H1 (cell line): ENCODE measurements around the gene MYH11. TPM values are rescaled to one million over a fixed set of nuclear protein-coding genes. Genes with fewer than 3 reads are reported as not detected.
"Not testable (repeated sequence)": the region's sequence is repeated elsewhere in the genome, so short reads cannot be mapped to it uniquely, and the experiment has no call there.

Experiments used
- CTCF ChIA-PET: fragments of 300-600 bp; sonication (Branson Sonifier 250); formaldehyde crosslinking; loops from one replicate; lab custom pipeline; 2021; ENCODE audit not compliant: partially characterized antibody; lab: Charles Lee
- POLR2A ChIA-PET: fragments of 300-600 bp; sonication (Branson Sonifier 250); formaldehyde crosslinking; loops from one replicate; lab custom pipeline; 2021; ENCODE audit warnings: inconsistent platforms; ENCODE audit not compliant: partially characterized antibody; lab: Charles Lee
- DNase-seq, 2 experiments: peaks; one replicate each; pipeline versions ENCODE4 v3.0.0 to v3.0.0-alpha.2; 2010 to 2022; ENCODE audit warnings: low spot score in 2 of 2, low read depth in 1 of 2, mixed read lengths in 1 of 2
- FAIRE-seq: peaks from 2 replicates; lab custom pipeline; 2011; peaks lifted over from hg19 to GRCh38; lab: Jason Lieb, UNC
- H2AFZ ChIP-seq: 2 replicates; pipeline ENCODE4 v1.8.1; 2012; ENCODE audit warnings: low read length, inconsistent platforms
- H2AK5ac ChIP-seq: 2 replicates; pipeline ENCODE4 v1.6.1; 2013; ENCODE audit warnings: low read depth, low read length
- H2BK120ac ChIP-seq: replicated peaks from 2 replicates; pipeline ENCODE3; 2013; ENCODE audit warnings: low read depth, low read length, inconsistent platforms
- H2BK12ac ChIP-seq: 2 replicates; pipeline ENCODE4 v1.6.1; 2013; ENCODE audit warnings: low read depth, low read length
- H2BK15ac ChIP-seq: 2 replicates; pipeline ENCODE4 v1.6.1; 2013; ENCODE audit warnings: low read length
- H2BK20ac ChIP-seq: 2 replicates; pipeline ENCODE4 v1.6.1; 2013; ENCODE audit warnings: low read length
- H2BK5ac ChIP-seq: 2 replicates; pipeline ENCODE4 v1.6.1; 2013; ENCODE audit warnings: low read depth, low read length
- H3K14ac ChIP-seq: 2 replicates; pipeline ENCODE4 v1.6.1; 2013; ENCODE audit warnings: inconsistent platforms; ENCODE audit not compliant: insufficient read length
- H3K18ac ChIP-seq: 2 replicates; pipeline ENCODE4 v1.6.1; 2013; ENCODE audit warnings: low read length; ENCODE audit errors: extremely low read depth
- H3K23ac ChIP-seq: 2 replicates; pipeline ENCODE4 v1.6.1; 2013; ENCODE audit warnings: inconsistent platforms; ENCODE audit not compliant: insufficient read length
- H3K23me2 ChIP-seq: 2 replicates; pipeline ENCODE4 v1.6.1; 2013; ENCODE audit warnings: low read depth, low read length
- H3K27ac ChIP-seq: 2 replicates; pipeline ENCODE4 v1.6.1; 2011; ENCODE audit warnings: low read depth, low read length, inconsistent platforms
- H3K27me3 ChIP-seq, 4 experiments: replicated peaks in 1 of 4; 1 replicate in 1 of 4; 2 replicates in 3 of 4; pipeline versions ENCODE4 v1.6.1 to v1.8.1; 2011 to 2013; ENCODE audit warnings: low read length in 3 of 4, mild to moderate bottlenecking in 3 of 4, inconsistent platforms in 2 of 4, mixed read lengths in 2 of 4, moderate library complexity in 1 of 4; ENCODE audit not compliant: control insufficient read depth in 3 of 4, insufficient read depth in 3 of 4; ENCODE audit errors: extremely low read depth in 1 of 4
- H3K36me3 ChIP-seq, 4 experiments: 2 replicates each; pipeline versions ENCODE4 v1.6.1 to v1.8.1; 2011 to 2013; ENCODE audit warnings: mild to moderate bottlenecking in 4 of 4, low read length in 3 of 4, moderate library complexity in 2 of 4, control low read depth in 1 of 4, inconsistent platforms in 1 of 4; ENCODE audit not compliant: insufficient read depth in 4 of 4, control insufficient read depth in 2 of 4
- H3K4ac ChIP-seq: replicated peaks from 2 replicates; pipeline ENCODE3; 2013; ENCODE audit warnings: low read length, low read depth, mixed read lengths, inconsistent platforms; ENCODE audit not compliant: insufficient read length
- H3K4me1 ChIP-seq, 4 experiments: replicated peaks in 1 of 4; 1 replicate in 1 of 4; 2 replicates in 3 of 4; pipeline versions ENCODE4 v1.6.1 to v1.8.1; 2011 to 2013; ENCODE audit warnings: low read length in 3 of 4, inconsistent platforms in 2 of 4, mixed read lengths in 1 of 4; ENCODE audit not compliant: insufficient read depth in 4 of 4, control insufficient read depth in 3 of 4
- H3K4me2 ChIP-seq, 2 experiments: 2 replicates each; pipeline versions ENCODE4 v1.6.1 to v1.8.1; 2011 to 2013; ENCODE audit warnings: low read depth in 2 of 2, low read length in 2 of 2, control low read depth in 1 of 2, inconsistent platforms in 1 of 2, mild to moderate bottlenecking in 1 of 2; ENCODE audit not compliant: insufficient read depth in 1 of 2
- H3K4me3 ChIP-seq, 4 experiments: fragments of 200-600, 300-600 bp in 1 of 4; sonication (generic), shearing (Covaris generic), sonication (Bioruptor Twin) in 1 of 4; 2 replicates each; pipeline versions ENCODE4 v1.5.1 to v1.8.1; 2011 to 2016; ENCODE audit warnings: low read length in 4 of 4, low read depth in 3 of 4, control low read depth in 2 of 4, inconsistent platforms in 2 of 4, mild to moderate bottlenecking in 2 of 4, mixed read lengths in 1 of 4, moderate library complexity in 1 of 4; ENCODE audit not compliant: insufficient read depth in 2 of 4; ENCODE audit errors: extremely low read depth in 1 of 4
- H3K56ac ChIP-seq: replicated peaks from 2 replicates; pipeline ENCODE3; 2013; ENCODE audit warnings: low read depth, mild to moderate bottlenecking, mixed read lengths, low read length, inconsistent platforms; ENCODE audit not compliant: insufficient read length
- H3K79me1 ChIP-seq: 2 replicates; pipeline ENCODE4 v1.6.1; 2013; ENCODE audit warnings: low read depth, low read length, control low read depth
- H3K79me2 ChIP-seq, 2 experiments: 2 replicates each; pipeline versions ENCODE4 v1.6.1 to v1.8.1; 2012 to 2013; ENCODE audit warnings: low read length in 2 of 2, mild to moderate bottlenecking in 2 of 2, inconsistent platforms in 1 of 2; ENCODE audit not compliant: insufficient read depth in 2 of 2, control insufficient read depth in 1 of 2
- H3K9ac ChIP-seq, 4 experiments: replicated peaks in 1 of 4; 1 replicate in 1 of 4; 2 replicates in 3 of 4; pipeline versions ENCODE4 v1.6.1 to v1.8.1; 2011 to 2013; ENCODE audit warnings: low read depth in 3 of 4, low read length in 3 of 4, control low read depth in 2 of 4, mild to moderate bottlenecking in 2 of 4, moderate library complexity in 2 of 4, inconsistent platforms in 1 of 4; ENCODE audit errors: extremely low read depth in 1 of 4
- H3K9me3 ChIP-seq, 2 experiments: 2 replicates each; pipeline versions ENCODE4 v1.6.1 to v1.8.1; 2012 to 2013; ENCODE audit warnings: mild to moderate bottlenecking in 2 of 2, moderate library complexity in 2 of 2, control low read depth in 1 of 2, inconsistent platforms in 1 of 2, low read depth in 1 of 2, low read length in 1 of 2, mixed read lengths in 1 of 2; ENCODE audit not compliant: insufficient read depth in 2 of 2
- H4K20me1 ChIP-seq, 2 experiments: replicated peaks in 1 of 2; 2 replicates each; pipeline versions ENCODE3 to v1.8.1; 2011 to 2013; ENCODE audit warnings: inconsistent platforms in 2 of 2, low read length in 2 of 2, mild to moderate bottlenecking in 1 of 2; ENCODE audit not compliant: insufficient read depth in 2 of 2, control insufficient read depth in 1 of 2
- H4K5ac ChIP-seq: 2 replicates; pipeline ENCODE4 v1.6.1; 2013; ENCODE audit warnings: low read length, low read depth, mixed read lengths, inconsistent platforms; ENCODE audit not compliant: insufficient read length
- H4K8ac ChIP-seq: 2 replicates; pipeline ENCODE4 v1.8.0; 2013; ENCODE audit warnings: mild to moderate bottlenecking, moderate library complexity, low read length, inconsistent platforms; ENCODE audit not compliant: insufficient read depth; ENCODE audit errors: extremely low read depth
- H4K91ac ChIP-seq: replicated peaks from 2 replicates; pipeline ENCODE3; 2013; ENCODE audit warnings: low read length, mixed read lengths, inconsistent platforms; ENCODE audit not compliant: insufficient read length
- WGBS, 2 experiments: shearing (Covaris generic) in 1 of 2; methylation state at CpG; one replicate each; pipeline versions ENCODE4 v1.1.6 to v1.1.7; 2013 to 2015; ENCODE audit warnings: low lambda C conversion rate in 2 of 2, mixed read lengths in 2 of 2, inconsistent platforms in 1 of 2, low coverage in 1 of 2, missing lambda C conversion rate in 1 of 2; ENCODE audit not compliant: insufficient replicate concordance in 2 of 2, insufficient coverage in 1 of 2, insufficient read length in 1 of 2; ENCODE audit errors: extremely low coverage in 1 of 2, missing lambda C conversion rate in 1 of 2; 5-methylcytosine and 5-hydroxymethylcytosine counted together
- polyA plus RNA-seq, 7 experiments: library from polyadenylated mRNA; depleted of rRNA in 3 of 7; stranded (reverse) in 5 of 7; unstranded in 2 of 7; fragments of >200 nt in 5 of 7; fragments of 200-250 nt in 2 of 7; gene quantifications; 1 replicate in 5 of 7; 2 replicates in 1 of 7; 4 replicates in 1 of 7; pipeline versions ENCODE4 v1.2.1 to v1.2.3, GENCODE V29; 2011 to 2013; ENCODE audit warnings: missing spikeins in 2 of 7, mixed read lengths in 2 of 7
- total RNA-seq: library from RNA; stranded (reverse); fragmentation: NEBNext Ultra II Directional; extraction: Animal tissue kit (Norgen Biotek cat#: 25700); gene quantifications from 2 replicates; pipeline ENCODE4 v1.2.1, GENCODE V29; 2021

MYH11 gene
- total and polyA plus RNA-seq, 2 of the 8 experiments (the other 6 are each of a cell fraction or from before 2014, with no cell fraction given) = 0.11 to 0.78 TPM

- H3K56ac ChIP-seq, H2AK5ac ChIP-seq, DNase-seq, H2BK12ac ChIP-seq, H3K4ac ChIP-seq, H3K4me1 ChIP-seq, H4K5ac ChIP-seq, H3K23me2 ChIP-seq, H3K9ac ChIP-seq, H3K4me3 ChIP-seq, H4K20me1 ChIP-seq, H3K9me3 ChIP-seq, H3K4me2 ChIP-seq, H3K79me2 ChIP-seq, H3K23ac ChIP-seq, H3K79me1 ChIP-seq, H3K27me3 ChIP-seq, POLR2A ChIA-PET, H3K27ac ChIP-seq, H3K18ac ChIP-seq, H3K36me3 ChIP-seq, H4K91ac ChIP-seq, H2AFZ ChIP-seq, H2BK15ac ChIP-seq, H3K14ac ChIP-seq, H2BK120ac ChIP-seq, H2BK5ac ChIP-seq, FAIRE-seq, H2BK20ac ChIP-seq, H4K8ac ChIP-seq: not testable (repeated sequence)
- CTCF ChIA-PET = interaction anchor here (0.7 kb wide), 1 partner anchor 218 kb away, joined by 3 read pairs; no protein-coding TSS in a partner anchor
- WGBS, 2 experiments = 96% methylated on average over 8 of the region's 8 CpGs; no CpG with 5 or more reads in 1 of the 2 experiments
These were observed 17.6 kb downstream of the MYH11 start for GRCh38 chr16:15839204-15839603.
